Measurements from ENCODE around the gene IGLL5.

IGLL5 gene

DNA sequence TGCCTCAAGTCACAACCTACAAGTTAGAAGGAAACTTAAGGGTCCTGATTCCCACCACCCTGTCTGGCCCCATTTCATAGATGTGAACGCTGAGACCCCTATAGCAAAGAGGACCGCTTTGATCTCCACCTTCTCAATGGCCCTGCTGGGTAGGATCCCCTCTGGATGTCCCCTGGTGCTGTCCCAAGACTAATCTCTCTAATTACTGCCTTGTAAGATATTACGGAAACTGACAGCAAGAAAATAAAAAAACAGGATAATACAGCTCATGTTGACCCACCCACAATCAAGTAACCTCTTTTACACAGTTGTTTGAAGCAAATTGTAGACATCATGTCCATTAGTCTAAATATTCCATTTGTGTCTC is 20.9 kb downstream of the IGLL5 start:
- H3K4me3 ChIP-seq (ENCODE audit: low read depth, low read length) = no peak overlapping the region
- TF ChIP-seq, protein P1, sequence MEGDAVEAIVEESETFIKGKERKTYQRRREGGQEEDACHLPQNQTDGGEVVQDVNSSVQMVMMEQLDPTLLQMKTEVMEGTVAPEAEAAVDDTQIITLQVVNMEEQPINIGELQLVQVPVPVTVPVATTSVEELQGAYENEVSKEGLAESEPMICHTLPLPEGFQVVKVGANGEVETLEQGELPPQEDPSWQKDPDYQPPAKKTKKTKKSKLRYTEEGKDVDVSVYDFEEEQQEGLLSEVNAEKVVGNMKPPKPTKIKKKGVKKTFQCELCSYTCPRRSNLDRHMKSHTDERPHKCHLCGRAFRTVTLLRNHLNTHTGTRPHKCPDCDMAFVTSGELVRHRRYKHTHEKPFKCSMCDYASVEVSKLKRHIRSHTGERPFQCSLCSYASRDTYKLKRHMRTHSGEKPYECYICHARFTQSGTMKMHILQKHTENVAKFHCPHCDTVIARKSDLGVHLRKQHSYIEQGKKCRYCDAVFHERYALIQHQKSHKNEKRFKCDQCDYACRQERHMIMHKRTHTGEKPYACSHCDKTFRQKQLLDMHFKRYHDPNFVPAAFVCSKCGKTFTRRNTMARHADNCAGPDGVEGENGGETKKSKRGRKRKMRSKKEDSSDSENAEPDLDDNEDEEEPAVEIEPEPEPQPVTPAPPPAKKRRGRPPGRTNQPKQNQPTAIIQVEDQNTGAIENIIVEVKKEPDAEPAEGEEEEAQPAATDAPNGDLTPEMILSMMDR (IDR thresholded peaks at IDR 0.05; ENCODE audit: borderline replicate concordance, insufficient read depth, low read depth, low read length) = no peak

DNA sequence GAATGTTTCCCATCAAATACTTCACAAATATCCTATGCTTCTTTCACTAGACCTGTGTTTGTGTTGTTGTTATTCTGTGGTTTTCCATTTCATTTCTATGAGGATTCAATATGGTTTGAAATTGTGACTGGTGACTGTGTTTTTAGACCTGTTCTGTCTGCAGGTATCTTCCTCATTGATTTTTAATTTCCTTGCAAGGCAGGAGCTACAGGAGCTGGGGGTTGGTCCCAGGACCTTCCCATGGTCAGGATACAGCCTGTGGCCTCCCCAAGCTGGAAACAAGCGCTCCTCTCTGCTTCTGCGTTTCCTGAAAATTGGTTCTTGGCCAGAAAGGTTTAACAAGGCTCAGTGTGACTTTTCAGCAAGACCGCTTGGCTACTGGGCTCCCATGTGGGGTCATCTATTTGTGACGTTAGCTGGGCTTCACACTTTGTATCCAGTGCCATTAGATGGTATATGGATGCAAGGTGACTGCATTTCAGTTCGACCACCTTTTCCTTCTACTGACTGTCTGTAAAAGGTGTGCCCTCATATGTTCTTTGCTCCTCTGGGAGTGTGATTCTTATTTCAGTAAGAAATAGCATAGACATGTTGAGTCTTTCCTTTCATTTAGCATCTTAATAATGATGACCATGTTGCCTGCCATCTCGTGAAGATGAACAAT is 21.5 kb downstream of the IGLL5 start:
- no peak overlapping the region for H3K4me3 ChIP-seq (ENCODE audit: low read depth, low read length)
- TF ChIP-seq, protein P1 (IDR thresholded peaks at IDR 0.05; ENCODE audit: borderline replicate concordance, insufficient read depth, low read depth, low read length) = no peak

DNA sequence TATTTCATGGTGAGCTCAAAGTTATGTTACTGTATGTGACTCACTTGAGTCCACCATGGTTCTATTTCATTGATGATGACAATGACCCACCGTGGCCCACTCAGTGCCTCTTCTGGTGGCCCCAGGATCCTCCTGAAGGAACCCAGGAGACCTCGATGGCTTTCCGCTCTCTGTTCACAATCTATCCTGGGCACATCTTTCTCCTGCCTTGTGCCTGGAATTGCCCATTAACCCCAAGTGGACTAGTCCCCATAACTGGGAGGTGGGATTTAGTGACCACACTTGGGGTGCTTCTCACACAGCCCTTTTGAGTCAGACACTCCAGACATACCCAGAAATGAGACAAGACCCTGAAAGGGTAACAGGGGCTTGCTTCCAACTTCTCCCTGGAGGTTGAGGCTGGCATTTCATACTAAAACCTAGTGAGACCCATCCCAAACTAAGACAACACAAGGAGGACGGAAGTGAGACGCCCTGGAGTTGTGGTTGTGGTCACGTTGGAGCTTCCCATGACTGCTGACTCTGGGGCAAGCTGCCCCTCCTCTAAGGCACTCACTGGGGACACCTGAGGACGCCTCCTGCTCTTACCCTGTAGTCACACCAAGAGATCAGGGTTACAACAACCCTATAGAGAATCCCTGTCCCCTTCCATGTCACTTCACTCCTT is 22.1 kb downstream of the IGLL5 start:
- TF ChIP-seq, protein P1 (IDR thresholded peaks at IDR 0.05; ENCODE audit: borderline replicate concordance, insufficient read depth, low read depth, low read length) = no peak
- H3K4me3 ChIP-seq (ENCODE audit: low read depth, low read length) = no peak overlapping the region

DNA sequence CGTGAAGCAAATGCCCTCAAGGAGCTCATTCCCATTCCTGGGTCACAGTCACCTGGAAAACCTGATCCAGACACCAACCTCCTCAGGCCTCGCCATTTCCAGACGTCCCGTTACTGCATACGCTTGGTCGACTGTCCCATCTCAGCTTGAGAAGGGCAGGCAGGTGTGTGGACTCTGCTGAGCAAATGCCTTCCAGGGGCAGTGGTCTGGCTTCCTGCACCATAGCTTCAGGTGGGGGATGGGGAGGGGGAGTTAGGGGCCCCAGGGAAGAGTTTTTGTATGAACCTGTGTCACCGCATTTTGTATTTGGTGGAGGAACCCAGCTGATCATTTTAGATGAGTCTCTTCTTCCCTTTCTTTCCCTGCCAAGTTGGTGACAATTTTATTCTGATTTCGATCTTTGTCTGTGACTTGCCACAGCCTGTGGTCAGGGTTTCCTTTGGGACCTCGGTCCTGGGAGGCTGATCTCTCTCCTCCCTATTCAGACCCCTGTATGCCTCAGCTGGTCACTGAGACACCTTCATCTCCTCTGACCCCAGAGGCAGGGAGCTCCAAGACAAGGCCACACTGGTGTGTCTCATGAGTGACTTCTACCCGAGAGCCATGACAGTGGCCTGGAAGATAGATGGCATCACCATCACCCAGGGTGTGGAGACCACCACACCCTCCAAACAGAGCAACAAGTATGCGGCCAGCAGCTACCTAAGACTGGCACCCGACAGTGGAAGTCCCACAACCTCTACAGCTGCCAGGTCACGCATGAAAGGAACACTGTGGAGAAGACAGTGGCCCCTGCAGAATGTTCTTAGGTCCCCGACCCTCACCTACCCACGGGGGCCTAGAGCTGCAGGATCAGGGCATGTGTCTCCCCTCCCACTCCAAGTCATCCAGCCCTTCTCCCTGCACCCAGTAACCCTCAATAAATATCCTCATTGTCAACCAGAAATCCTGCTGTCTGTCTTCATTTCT is 22.9 kb downstream of the IGLL5 start:
- TF ChIP-seq, protein P1 (IDR thresholded peaks at IDR 0.05; ENCODE audit: borderline replicate concordance, insufficient read depth, low read depth, low read length) = no peak
- H3K4me3 ChIP-seq (ENCODE audit: low read depth, low read length) = no peak overlapping the region

DNA sequence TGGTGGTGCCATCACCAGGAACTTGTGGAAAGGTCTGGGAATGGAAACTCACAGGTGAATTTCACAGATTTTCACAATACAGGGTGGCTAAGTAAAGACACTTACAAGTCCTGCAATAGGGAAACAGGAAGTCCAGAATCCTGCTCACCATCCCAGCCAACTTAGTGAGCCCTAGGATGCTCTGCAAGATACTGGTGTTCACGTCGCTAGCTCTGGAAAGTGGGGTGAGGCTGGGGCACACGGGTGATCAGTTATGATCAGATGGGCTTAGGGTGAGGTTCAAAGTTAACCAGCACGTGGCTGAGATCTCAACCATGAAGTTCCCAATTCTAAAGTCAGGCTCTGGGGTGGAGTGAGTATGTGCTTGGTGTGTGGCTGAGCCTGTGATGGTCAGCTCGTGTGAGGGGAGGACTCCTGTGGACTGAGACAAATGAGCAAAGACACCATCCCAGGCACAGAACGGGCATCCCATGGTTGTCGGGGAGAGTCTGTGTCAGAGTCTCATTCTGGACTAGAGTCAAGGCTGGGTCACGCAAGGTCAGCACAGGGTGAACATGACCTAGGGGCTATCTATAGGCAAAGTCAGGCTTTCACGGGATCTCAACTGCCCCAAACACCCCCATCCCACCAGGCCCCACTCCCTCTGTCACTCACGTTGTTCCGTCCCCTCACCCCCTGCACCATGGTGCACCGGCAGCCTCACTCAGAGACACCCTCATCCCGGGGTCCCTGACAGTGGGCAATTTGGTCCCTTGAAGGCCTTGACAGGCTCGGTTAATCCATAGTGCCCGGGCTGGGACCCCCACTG is 23.9 kb downstream of the IGLL5 start:
- TF ChIP-seq, protein P1 (IDR thresholded peaks at IDR 0.05; ENCODE audit: borderline replicate concordance, insufficient read depth, low read depth, low read length) = no peak
- H3K4me3 ChIP-seq (ENCODE audit: low read depth, low read length) = no peak overlapping the region

DNA sequence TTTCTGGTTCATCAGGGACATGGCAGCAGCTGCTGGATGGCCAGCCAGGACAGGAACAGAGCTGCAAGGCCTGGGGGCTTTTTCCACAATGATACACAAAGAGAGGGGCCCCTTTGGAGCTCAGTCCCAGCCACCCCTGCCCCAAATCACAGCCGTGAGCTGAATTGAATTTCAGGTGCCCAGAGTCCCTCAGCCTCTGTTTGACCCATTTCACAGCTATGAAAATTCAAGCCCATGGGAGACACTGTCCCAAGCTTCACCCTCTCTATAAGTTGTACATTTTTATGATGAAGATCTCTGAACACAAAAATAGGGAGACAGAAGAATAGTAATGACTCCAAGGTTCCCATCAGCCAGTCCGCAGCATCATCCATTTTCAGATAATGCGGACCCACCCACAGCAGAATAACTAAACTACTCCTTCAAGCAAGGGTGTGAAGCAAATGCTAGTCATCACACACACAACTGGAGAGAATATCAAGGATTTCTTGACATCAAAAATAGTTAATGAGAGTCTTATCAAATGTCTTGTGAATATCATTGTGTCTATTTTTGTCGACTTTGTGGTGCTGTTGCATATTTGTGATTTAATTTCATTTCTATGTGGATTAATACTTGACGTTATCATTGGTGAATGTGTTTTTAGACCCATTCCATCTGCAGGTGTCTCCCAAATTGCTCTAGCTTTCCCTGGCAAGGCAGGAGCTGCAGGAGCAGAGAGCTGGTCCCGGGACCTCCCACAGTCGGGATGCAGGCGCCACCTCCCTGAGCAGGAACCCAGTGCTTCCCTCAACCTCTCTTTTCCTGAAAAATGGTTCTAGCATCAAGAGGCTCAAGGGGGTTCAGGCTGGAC is 24.7 kb downstream of the IGLL5 start:
- no peak overlapping the region for H3K4me3 ChIP-seq (ENCODE audit: low read depth, low read length)
- TF ChIP-seq, protein P1 (IDR thresholded peaks at IDR 0.05; ENCODE audit: borderline replicate concordance, insufficient read depth, low read depth, low read length) = no peak

All from GM12875 (cell line).